Measurements from ENCODE around the gene SFMBT2.
"Not testable (repeated sequence)": the region's sequence is repeated elsewhere in the genome, so short reads cannot be mapped to it uniquely, and the experiment has no call there.

Gene SFMBT2

GRCh38 chr10:7218968-7219367 is 191.9 kb downstream of the SFMBT2 start:
- DNase-seq (ENCODE audit: low spot score): no peak

- not testable (repeated sequence) for DNase-seq (ENCODE audit: low spot score)
These were observed 198.1 kb downstream of the SFMBT2 start for GRCh38 chr10:7212696-7213095.

- no peak for DNase-seq (ENCODE audit: low spot score)
These were observed 198.8 kb downstream of the SFMBT2 start for GRCh38 chr10:7211857-7212577.

GRCh38 chr10:7210516-7210915 is 200.3 kb downstream of the SFMBT2 start:
- no peak for DNase-seq (ENCODE audit: low spot score)

GRCh38 chr10:7209458-7209857 is 201.4 kb downstream of the SFMBT2 start:
- no peak for DNase-seq (ENCODE audit: low spot score)

- DNase-seq (ENCODE audit: low spot score): no peak
These were observed 204.3 kb downstream of the SFMBT2 start for GRCh38 chr10:7206412-7207100.

- DNase-seq (ENCODE audit: low spot score): no peak
These were observed 205.2 kb downstream of the SFMBT2 start for GRCh38 chr10:7205656-7206055.

- DNase-seq (ENCODE audit: low spot score): no peak
These were observed 208.0 kb downstream of the SFMBT2 start for GRCh38 chr10:7202793-7203355.

GRCh38 chr10:7199152-7199760 is 211.6 kb downstream of the SFMBT2 start:
- DNase-seq (ENCODE audit: low spot score): no peak

GRCh38 chr10:7196284-7196683 is 214.6 kb downstream of the SFMBT2 start:
- no peak for DNase-seq (ENCODE audit: low spot score)

GRCh38 chr10:7195118-7195517 is 215.7 kb downstream of the SFMBT2 start:
- DNase-seq (ENCODE audit: low spot score): no peak

- no peak for DNase-seq (ENCODE audit: low spot score)
These were observed 216.3 kb downstream of the SFMBT2 start for GRCh38 chr10:7194571-7194970.

- no peak for DNase-seq (ENCODE audit: low spot score)
These were observed 217.5 kb downstream of the SFMBT2 start for GRCh38 chr10:7193369-7193768.

GRCh38 chr10:7192831-7193361 is 217.9 kb downstream of the SFMBT2 start:
- no peak for DNase-seq (ENCODE audit: low spot score)

GRCh38 chr10:7192061-7192460 is 218.8 kb downstream of the SFMBT2 start:
- no peak for DNase-seq (ENCODE audit: low spot score)

- not testable (repeated sequence) for DNase-seq (ENCODE audit: low spot score)
These were observed 220.1 kb downstream of the SFMBT2 start for GRCh38 chr10:7190772-7191171.

- no peak for DNase-seq (ENCODE audit: low spot score)
These were observed 220.9 kb downstream of the SFMBT2 start for GRCh38 chr10:7189909-7190308.

- no peak for DNase-seq (ENCODE audit: low spot score)
These were observed 222.3 kb downstream of the SFMBT2 start for GRCh38 chr10:7188456-7189050.

- no peak for DNase-seq (ENCODE audit: low spot score)
These were observed 224.3 kb downstream of the SFMBT2 start for GRCh38 chr10:7186387-7187018.

GRCh38 chr10:7185367-7185690 is 225.5 kb downstream of the SFMBT2 start:
- DNase-seq (ENCODE audit: low spot score): no peak

- DNase-seq (ENCODE audit: low spot score): no peak
These were observed 226.0 kb downstream of the SFMBT2 start for GRCh38 chr10:7184660-7185366.
